Measurements from ENCODE around the gene HOXD1. TPM values are rescaled to one million over a fixed set of nuclear protein-coding genes. Genes with fewer than 3 reads are reported as not detected.
A peak's percentile ranks its signal among the peaks of the same experiment; 100 is the strongest.

HOXD1 gene
- total RNA-seq, 1 experiment from 2014 or later = not detected

DNA sequence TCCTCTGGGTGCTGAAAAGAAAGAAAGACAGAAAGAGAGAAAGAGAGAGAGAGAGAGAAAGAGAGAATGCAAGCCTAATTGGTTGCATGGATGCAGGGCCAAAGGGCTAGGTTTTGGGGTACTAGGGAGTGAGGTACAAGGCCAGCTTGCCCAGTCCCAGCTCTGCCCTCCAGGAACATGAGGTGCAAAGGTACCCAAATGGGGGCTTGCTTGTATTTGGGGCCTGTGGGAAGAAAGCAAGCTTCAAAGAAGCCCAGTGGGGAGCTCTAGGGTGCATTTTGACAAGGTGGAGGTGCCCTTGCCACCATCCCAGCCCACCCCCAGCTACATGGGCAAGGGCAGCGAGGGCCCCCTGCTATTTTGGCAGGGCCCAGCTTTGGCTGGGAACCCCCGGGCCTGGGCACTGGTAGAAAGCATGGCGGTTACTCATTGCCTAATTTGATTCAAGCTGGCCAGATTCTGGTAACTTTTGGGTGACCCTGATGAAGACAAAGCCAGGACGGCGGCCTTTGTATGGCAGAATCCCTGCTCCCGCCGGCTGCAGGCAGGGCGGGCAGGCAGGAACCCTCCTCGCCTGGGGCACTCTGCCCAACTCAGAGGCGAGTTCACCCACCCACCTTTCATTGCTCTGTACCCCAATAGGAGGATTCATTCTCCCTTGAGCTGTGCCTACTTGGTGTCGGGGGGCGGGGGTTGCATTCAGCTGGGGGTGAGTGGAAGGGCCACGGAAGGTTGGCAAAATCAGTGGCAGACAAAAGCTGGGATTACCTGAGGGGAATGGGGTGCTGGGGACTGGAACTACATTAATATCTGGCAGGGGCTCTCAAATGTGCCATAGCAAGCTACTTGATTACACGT, 37.7 kb upstream of the HOXD1 start:
- no peak overlapping the region for H3K27ac Mint-ChIP-seq
- Histone ChIP-seq H3K23ac (ENCODE audit: insufficient read length, low read depth, low read length) (no peak overlapping the region), H4K5ac (ENCODE audit: insufficient read length, low read depth, low read length) (no peak overlapping the region), H3K9ac (ENCODE audit: extremely low read depth, insufficient read length, low read length) (no peak overlapping the region), H3K9me3 (ENCODE audit: control insufficient read depth, low read depth, low read length) (no peaks in the 10 kb centered on the region), H2BK5ac (ENCODE audit: insufficient read length, low read length) (no peak overlapping the region), H2AK5ac (ENCODE audit: insufficient read length, low read length) (no peak overlapping the region), H3K18ac (ENCODE audit: insufficient read length, low read depth, low read length) (no peak overlapping the region), H3T11ph (ENCODE audit: low read length) (no peak overlapping the region), H4K20me1 (ENCODE audit: control insufficient read depth, insufficient read depth, insufficient read length) (no peaks in the 10 kb centered on the region), H3K14ac (ENCODE audit: insufficient read depth, low read length) (no peak overlapping the region), H2BK20ac (ENCODE audit: low read depth, low read length, poor library complexity, severe bottlenecking) (no peak overlapping the region), H2BK120ac (ENCODE audit: low read depth, low read length, poor library complexity, severe bottlenecking) (no peak overlapping the region), H2BK15ac (ENCODE audit: low read depth, low read length) (no peak overlapping the region), H3K79me2 (ENCODE audit: insufficient read depth, low read length) (no peaks in the 10 kb centered on the region), H3K4me2 (ENCODE audit: insufficient read depth, insufficient read length, low read length) (no peak overlapping the region), H2AFZ (ENCODE audit: low read length) (no peak overlapping the region), H4K91ac (ENCODE audit: insufficient read length, low read depth, low read length) (no peak overlapping the region), H3K27me3 (ENCODE audit: insufficient read depth, low read length) (peaks cover 100% of the 10 kb centered on the region), H2BK12ac (ENCODE audit: insufficient read length, low read depth, low read length) (no peak overlapping the region), H4K8ac (replicated peaks; ENCODE audit: insufficient read length, low read depth, low read length) (no peak overlapping the region), H3K23me2 (ENCODE audit: insufficient read length, low read depth, low read length, poor library complexity, severe bottlenecking) (no peaks in the 10 kb centered on the region), H3K27ac (ENCODE audit: insufficient read length, low read depth, low read length) (no peak overlapping the region), H3K56ac (ENCODE audit: insufficient read length, low read depth, low read length) (no peak overlapping the region), H3K79me1 (ENCODE audit: insufficient read depth, low read depth, low read length, poor library complexity, severe bottlenecking) (no peaks in the 10 kb centered on the region), H3K4me1 (ENCODE audit: insufficient read depth, low read length) (no peaks in the 10 kb centered on the region; the same call in 1 of the 2 replicates), H3K4ac (ENCODE audit: low read depth, low read length) (no peak overlapping the region)
- H3K4me1 Mint-ChIP-seq = peaks cover 2 to 30% of the 10 kb centered on the region in 2 experiments; a peak in 3 of 4 replicates
- peak overlapping the region in 1 of 2 experiments; percentile 35; a peak in 1 of 5 replicates for H3K4me3 Mint-ChIP-seq
- no peaks in the 10 kb centered on the region; a peak in 1 of 7 replicates for H3K36me3 Mint-ChIP-seq (ENCODE audit: insufficient read depth in 1 of 3, low read depth in 3 of 3)
- WGBS (ENCODE audit: extremely low coverage, insufficient read length, low lambda C conversion rate) = no CpG with 5 or more reads among the region's 14 CpGs
- peaks cover 5 to 6% of the 10 kb centered on the region in 2 experiments; a peak in 3 of 5 replicates for H3K9me3 Mint-ChIP-seq
- no peak for DNase-seq
- H3K27me3 Mint-ChIP-seq (ENCODE audit: low read depth) = peaks cover 100% of the 10 kb centered on the region
- TF ChIP-seq, protein P1, sequence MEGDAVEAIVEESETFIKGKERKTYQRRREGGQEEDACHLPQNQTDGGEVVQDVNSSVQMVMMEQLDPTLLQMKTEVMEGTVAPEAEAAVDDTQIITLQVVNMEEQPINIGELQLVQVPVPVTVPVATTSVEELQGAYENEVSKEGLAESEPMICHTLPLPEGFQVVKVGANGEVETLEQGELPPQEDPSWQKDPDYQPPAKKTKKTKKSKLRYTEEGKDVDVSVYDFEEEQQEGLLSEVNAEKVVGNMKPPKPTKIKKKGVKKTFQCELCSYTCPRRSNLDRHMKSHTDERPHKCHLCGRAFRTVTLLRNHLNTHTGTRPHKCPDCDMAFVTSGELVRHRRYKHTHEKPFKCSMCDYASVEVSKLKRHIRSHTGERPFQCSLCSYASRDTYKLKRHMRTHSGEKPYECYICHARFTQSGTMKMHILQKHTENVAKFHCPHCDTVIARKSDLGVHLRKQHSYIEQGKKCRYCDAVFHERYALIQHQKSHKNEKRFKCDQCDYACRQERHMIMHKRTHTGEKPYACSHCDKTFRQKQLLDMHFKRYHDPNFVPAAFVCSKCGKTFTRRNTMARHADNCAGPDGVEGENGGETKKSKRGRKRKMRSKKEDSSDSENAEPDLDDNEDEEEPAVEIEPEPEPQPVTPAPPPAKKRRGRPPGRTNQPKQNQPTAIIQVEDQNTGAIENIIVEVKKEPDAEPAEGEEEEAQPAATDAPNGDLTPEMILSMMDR (conservative IDR thresholded peaks at IDR 0.05) = no peak
